Measurements from ENCODE around the gene TMEM120B. TPM values are rescaled to one million over a fixed set of nuclear protein-coding genes. Genes with fewer than 3 reads are reported as not detected.

Gene TMEM120B
- total and polyA plus RNA-seq, 2 of the 13 experiments (the other 11 are each of a cell fraction or from before 2014, with no cell fraction given): 7.1 to 12.9 TPM

- TF ChIP-seq ZNF609 (CRISPR knock-in tag; IDR thresholded peaks at IDR 0.05; ENCODE audit: borderline replicate concordance) (peak; percentile 13; the same call in 1 of the 2 replicates), ADNP (CRISPR knock-in tag; IDR thresholded peaks at IDR 0.05) (no peak), ZFP36 (IDR thresholded peaks at IDR 0.05; ENCODE audit: borderline replicate concordance, low read depth, low read length, partially characterized antibody) (no peak), ZBTB49 (CRISPR knock-in tag; IDR thresholded peaks at IDR 0.05; ENCODE audit: borderline replicate concordance) (no peak), RXRA (CRISPR knock-in tag; IDR thresholded peaks at IDR 0.05) (no peak), UBTF (CRISPR knock-in tag; IDR thresholded peaks at IDR 0.05) (no peak; the same call in 1 of the 2 replicates), ETS1 (CRISPR knock-in tag; IDR thresholded peaks at IDR 0.05) (no peak), ZNF12 (CRISPR knock-in tag; IDR thresholded peaks at IDR 0.05) (no peak), KDM2A (CRISPR knock-in tag; IDR thresholded peaks at IDR 0.05; ENCODE audit: borderline replicate concordance, low read depth) (peak; percentile 59; the same call in 1 of the 2 replicates)
Observed at GRCh38 chr12:121712461-121713256, at the start of gene TMEM120B (continued).
